SK-N-SH treated with all-trans-retinoic acid at 6 μM for 48 hours (cell line): ENCODE measurements around the gene CCDC167.

Experiments
- ATAC-seq: fragments of 200-7000 bp; cut with Tn5 transposase; 3 replicates; pipeline ENCODE4 v1.9.1; 2020; ENCODE audit warnings: mild to moderate bottlenecking, moderate library complexity
- BACH2 ChIP-seq: fragments of 250-450 bp; sonication (Bioruptor Pico); IDR thresholded peaks from 2 replicates; pipeline ENCODE4 v1.9.0; 2021; ENCODE audit warnings: mild to moderate bottlenecking, borderline replicate concordance
- CSDC2 ChIP-seq: fragments of 250-450 bp; sonication (Bioruptor Pico); IDR thresholded peaks from 2 replicates; pipeline ENCODE4 v1.5.0; 2020; ENCODE audit warnings: mild to moderate bottlenecking, moderate library complexity
- ESRRG ChIP-seq: fragments of 250-450 bp; sonication (Bioruptor Pico); IDR thresholded peaks from 2 replicates; pipeline ENCODE4 v1.6.1; 2021; ENCODE audit warnings: mild to moderate bottlenecking
- GLIS3 ChIP-seq: fragments of 250-450 bp; sonication (Bioruptor Pico); IDR thresholded peaks from 2 replicates; pipeline ENCODE4 v1.5.0; 2020; ENCODE audit warnings: mild to moderate bottlenecking, moderate library complexity
- ISL1 ChIP-seq: fragments of 250-450 bp; sonication (Bioruptor Pico); IDR thresholded peaks from 2 replicates; pipeline ENCODE4 v2.1.2; 2022; ENCODE audit warnings: mild to moderate bottlenecking, moderate library complexity
- OSR1 ChIP-seq: fragments of 250-450 bp; sonication (Bioruptor Pico); IDR thresholded peaks from 2 replicates; pipeline ENCODE4 v1.8.0; 2022; ENCODE audit warnings: moderate library complexity, mild to moderate bottlenecking, inconsistent platforms
- PPARA ChIP-seq: fragments of 250-450 bp; sonication (Bioruptor Pico); IDR thresholded peaks from 2 replicates; pipeline ENCODE4 v1.5.0; 2020; ENCODE audit warnings: mild to moderate bottlenecking, borderline replicate concordance
- RARB ChIP-seq: fragments of 250-450 bp; sonication (Bioruptor Pico); IDR thresholded peaks from 2 replicates; pipeline ENCODE4 v1.8.0; 2021; ENCODE audit warnings: mild to moderate bottlenecking, moderate library complexity
- SNAI2 ChIP-seq: fragments of 250-450 bp; sonication (Bioruptor Pico); IDR thresholded peaks from 2 replicates; pipeline ENCODE4 v1.5.0; 2020; ENCODE audit warnings: mild to moderate bottlenecking, moderate library complexity
- TCF4 ChIP-seq: fragments of 250-450 bp; sonication (Bioruptor Pico); IDR thresholded peaks from 2 replicates; pipeline ENCODE4 v1.8.0; 2021; ENCODE audit warnings: mild to moderate bottlenecking, moderate library complexity, borderline replicate concordance
- TOX ChIP-seq: fragments of 250-450 bp; sonication (Bioruptor Pico); IDR thresholded peaks from 2 replicates; pipeline ENCODE4 v1.8.0; 2021; ENCODE audit warnings: mild to moderate bottlenecking, moderate library complexity, borderline replicate concordance
- ZFP3 ChIP-seq: fragments of 250-450 bp; sonication (Bioruptor Pico); IDR thresholded peaks from 2 replicates; pipeline ENCODE4 v1.5.0; 2020; ENCODE audit warnings: mild to moderate bottlenecking, moderate library complexity
- ZFP30 ChIP-seq: fragments of 450-650 bp; formaldehyde crosslinking; IDR thresholded peaks from 2 replicates; pipeline ENCODE4 v1.5.0; 2022; ENCODE audit warnings: mild to moderate bottlenecking, moderate library complexity
- ZNF565 ChIP-seq: fragments of 450-650 bp; formaldehyde crosslinking; conservative IDR thresholded peaks from 2 replicates; pipeline ENCODE4 v1.5.0; 2020; ENCODE audit warnings: low read depth, mild to moderate bottlenecking, moderate library complexity
- ZNF70 ChIP-seq: fragments of 450-650 bp; formaldehyde crosslinking; IDR thresholded peaks from 2 replicates; pipeline ENCODE4 v1.5.0; 2020; ENCODE audit warnings: mild to moderate bottlenecking, moderate library complexity
- ZNF8 ChIP-seq: fragments of 450-650 bp; formaldehyde crosslinking; IDR thresholded peaks from 2 replicates; pipeline ENCODE4 v1.5.0; 2020; ENCODE audit warnings: mild to moderate bottlenecking, moderate library complexity
- TF ChIP-seq, protein P1 (sequence below): fragments of 250-450 bp; sonication (Bioruptor Pico); IDR thresholded peaks from 2 replicates; pipeline ENCODE4 v1.8.0; 2020; ENCODE audit warnings: mild to moderate bottlenecking, moderate library complexity, borderline replicate concordance
- TF ChIP-seq, protein P2 (sequence below): fragments of 250-450 bp; sonication (Bioruptor Pico); IDR thresholded peaks from 2 replicates; pipeline ENCODE4 v1.5.0; 2020; ENCODE audit warnings: mild to moderate bottlenecking, moderate library complexity
- TF ChIP-seq, protein P3 (sequence below): fragments of 250-450 bp; sonication (Bioruptor Pico); IDR thresholded peaks from 2 replicates; pipeline ENCODE4 v1.5.1; 2020; ENCODE audit warnings: low read depth, mild to moderate bottlenecking, moderate library complexity
- TF ChIP-seq, protein P4 (sequence below): fragments of 250-450 bp; sonication (Bioruptor Pico); IDR thresholded peaks from 2 replicates; pipeline ENCODE4 v1.5.1; 2021; ENCODE audit warnings: mild to moderate bottlenecking, moderate library complexity

CCDC167 gene

DNA sequence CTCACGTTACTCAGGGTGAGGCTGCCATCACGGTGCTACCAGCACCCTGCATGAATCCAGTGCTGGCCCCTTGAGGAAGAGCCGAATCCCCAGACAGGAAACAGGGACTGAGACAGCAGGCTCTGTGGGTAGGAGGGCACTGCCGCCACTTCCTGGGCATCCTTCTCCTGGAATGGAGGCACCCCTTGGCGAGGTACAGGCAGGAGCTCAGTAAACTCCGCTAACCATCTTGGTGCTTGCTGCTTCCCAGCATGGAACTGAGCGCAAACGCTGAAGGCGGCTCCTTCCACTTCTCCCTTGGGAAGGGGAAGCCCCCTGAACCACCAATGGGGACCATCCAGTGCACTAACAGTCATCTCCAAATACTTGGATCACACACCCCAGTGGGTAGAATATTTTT lies 13.5 kb upstream of the CCDC167 start:
- TF ChIP-seq RARB (CRISPR knock-in tag) (no peak), ZFP30 (CRISPR knock-in tag) (no peak), ZNF70 (CRISPR knock-in tag) (no peak), CSDC2 (no peak), PPARA (no peak), TOX (CRISPR knock-in tag) (no peak), ZNF565 (CRISPR knock-in tag) (no peak), BACH2 (CRISPR knock-in tag) (no peak), TCF4 (CRISPR knock-in tag) (no peak), ZNF8 (CRISPR knock-in tag) (no peak)
- TF ChIP-seq, protein P1, sequence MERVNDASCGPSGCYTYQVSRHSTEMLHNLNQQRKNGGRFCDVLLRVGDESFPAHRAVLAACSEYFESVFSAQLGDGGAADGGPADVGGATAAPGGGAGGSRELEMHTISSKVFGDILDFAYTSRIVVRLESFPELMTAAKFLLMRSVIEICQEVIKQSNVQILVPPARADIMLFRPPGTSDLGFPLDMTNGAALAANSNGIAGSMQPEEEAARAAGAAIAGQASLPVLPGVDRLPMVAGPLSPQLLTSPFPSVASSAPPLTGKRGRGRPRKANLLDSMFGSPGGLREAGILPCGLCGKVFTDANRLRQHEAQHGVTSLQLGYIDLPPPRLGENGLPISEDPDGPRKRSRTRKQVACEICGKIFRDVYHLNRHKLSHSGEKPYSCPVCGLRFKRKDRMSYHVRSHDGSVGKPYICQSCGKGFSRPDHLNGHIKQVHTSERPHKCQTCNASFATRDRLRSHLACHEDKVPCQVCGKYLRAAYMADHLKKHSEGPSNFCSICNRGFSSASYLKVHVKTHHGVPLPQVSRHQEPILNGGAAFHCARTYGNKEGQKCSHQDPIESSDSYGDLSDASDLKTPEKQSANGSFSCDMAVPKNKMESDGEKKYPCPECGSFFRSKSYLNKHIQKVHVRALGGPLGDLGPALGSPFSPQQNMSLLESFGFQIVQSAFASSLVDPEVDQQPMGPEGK, result no peak
- TF ChIP-seq, protein P2, sequence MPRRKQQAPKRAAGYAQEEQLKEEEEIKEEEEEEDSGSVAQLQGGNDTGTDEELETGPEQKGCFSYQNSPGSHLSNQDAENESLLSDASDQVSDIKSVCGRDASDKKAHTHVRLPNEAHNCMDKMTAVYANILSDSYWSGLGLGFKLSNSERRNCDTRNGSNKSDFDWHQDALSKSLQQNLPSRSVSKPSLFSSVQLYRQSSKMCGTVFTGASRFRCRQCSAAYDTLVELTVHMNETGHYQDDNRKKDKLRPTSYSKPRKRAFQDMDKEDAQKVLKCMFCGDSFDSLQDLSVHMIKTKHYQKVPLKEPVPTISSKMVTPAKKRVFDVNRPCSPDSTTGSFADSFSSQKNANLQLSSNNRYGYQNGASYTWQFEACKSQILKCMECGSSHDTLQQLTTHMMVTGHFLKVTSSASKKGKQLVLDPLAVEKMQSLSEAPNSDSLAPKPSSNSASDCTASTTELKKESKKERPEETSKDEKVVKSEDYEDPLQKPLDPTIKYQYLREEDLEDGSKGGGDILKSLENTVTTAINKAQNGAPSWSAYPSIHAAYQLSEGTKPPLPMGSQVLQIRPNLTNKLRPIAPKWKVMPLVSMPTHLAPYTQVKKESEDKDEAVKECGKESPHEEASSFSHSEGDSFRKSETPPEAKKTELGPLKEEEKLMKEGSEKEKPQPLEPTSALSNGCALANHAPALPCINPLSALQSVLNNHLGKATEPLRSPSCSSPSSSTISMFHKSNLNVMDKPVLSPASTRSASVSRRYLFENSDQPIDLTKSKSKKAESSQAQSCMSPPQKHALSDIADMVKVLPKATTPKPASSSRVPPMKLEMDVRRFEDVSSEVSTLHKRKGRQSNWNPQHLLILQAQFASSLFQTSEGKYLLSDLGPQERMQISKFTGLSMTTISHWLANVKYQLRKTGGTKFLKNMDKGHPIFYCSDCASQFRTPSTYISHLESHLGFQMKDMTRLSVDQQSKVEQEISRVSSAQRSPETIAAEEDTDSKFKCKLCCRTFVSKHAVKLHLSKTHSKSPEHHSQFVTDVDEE, result no peak
- TF ChIP-seq, protein P3, sequence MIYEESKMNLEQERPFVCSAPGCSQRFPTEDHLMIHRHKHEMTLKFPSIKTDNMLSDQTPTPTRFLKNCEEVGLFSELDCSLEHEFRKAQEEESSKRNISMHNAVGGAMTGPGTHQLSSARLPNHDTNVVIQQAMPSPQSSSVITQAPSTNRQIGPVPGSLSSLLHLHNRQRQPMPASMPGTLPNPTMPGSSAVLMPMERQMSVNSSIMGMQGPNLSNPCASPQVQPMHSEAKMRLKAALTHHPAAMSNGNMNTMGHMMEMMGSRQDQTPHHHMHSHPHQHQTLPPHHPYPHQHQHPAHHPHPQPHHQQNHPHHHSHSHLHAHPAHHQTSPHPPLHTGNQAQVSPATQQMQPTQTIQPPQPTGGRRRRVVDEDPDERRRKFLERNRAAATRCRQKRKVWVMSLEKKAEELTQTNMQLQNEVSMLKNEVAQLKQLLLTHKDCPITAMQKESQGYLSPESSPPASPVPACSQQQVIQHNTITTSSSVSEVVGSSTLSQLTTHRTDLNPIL, result no peak
- no peak for ATAC-seq

DNA sequence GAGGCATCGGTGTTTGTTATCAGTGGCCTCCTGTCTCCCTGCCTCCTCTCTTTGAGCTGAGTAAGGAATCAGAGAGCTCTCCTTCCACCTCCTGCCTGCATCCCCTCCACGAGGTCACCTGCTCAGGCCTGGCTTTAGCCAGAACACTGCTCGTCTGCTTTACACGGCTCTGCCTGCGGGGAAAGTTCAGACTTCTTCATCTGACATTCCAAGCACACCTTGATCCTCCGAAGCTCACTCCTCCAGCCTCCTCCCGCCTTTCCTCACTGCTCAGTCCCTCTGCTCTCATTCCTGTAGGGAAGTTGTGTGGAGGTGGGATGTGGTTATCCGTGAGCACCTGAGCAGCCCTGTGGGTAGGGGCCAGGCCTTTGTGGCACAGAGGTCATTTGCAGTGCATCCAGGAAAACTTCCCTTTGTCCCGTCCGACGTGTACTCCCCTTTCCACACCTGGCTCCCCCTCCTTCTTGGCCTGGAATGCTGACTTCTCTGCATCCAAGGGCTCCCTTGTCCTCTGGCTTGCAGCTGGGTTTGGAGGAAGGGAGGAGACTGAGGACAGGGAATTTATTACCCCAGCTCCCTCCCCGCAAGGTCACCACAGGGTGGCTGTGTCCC lies 12.8 kb upstream of the CCDC167 start:
- ATAC-seq, result no peak
- TF ChIP-seq GLIS3 (CRISPR knock-in tag) (no peak), ZNF8 (CRISPR knock-in tag) (no peak)

DNA sequence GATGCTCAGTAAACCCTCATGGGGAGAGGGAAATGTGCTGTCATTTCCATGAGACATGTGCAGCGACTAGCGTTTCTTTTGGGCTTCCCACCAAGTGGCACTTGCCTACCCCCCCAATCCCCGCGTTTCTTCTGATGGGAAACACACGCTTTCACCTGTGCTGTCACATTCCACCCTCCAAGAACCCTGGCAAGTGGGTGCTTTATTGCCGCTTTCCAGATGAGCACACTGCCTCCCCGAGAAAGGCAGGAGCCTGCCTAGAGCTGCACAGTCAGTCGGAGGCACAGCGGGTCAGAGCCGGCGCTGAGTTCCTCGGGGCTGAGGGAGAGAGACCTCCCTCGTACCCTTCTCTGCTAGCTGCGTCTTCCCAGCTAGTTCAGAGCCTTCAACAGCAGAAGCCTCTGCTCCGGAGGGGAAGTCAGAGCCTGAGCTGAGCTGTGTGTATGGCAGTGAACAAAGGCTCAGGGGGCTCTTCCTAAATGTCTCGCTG lies 12.3 kb upstream of the CCDC167 start:
- no peak for ATAC-seq
- TF ChIP-seq, protein P3, result no peak
- TF ChIP-seq TOX (CRISPR knock-in tag) (no peak), ZFP3 (CRISPR knock-in tag) (no peak), SNAI2 (CRISPR knock-in tag) (no peak), GLIS3 (CRISPR knock-in tag) (no peak), ZNF8 (CRISPR knock-in tag) (no peak), ZFP30 (CRISPR knock-in tag) (no peak), RARB (CRISPR knock-in tag) (no peak)
- TF ChIP-seq, protein P4, sequence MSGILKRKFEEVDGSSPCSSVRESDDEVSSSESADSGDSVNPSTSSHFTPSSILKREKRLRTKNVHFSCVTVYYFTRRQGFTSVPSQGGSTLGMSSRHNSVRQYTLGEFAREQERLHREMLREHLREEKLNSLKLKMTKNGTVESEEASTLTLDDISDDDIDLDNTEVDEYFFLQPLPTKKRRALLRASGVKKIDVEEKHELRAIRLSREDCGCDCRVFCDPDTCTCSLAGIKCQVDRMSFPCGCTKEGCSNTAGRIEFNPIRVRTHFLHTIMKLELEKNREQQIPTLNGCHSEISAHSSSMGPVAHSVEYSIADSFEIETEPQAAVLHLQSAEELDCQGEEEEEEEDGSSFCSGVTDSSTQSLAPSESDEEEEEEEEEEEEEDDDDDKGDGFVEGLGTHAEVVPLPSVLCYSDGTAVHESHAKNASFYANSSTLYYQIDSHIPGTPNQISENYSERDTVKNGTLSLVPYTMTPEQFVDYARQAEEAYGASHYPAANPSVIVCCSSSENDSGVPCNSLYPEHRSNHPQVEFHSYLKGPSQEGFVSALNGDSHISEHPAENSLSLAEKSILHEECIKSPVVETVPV, result no peak

DNA sequence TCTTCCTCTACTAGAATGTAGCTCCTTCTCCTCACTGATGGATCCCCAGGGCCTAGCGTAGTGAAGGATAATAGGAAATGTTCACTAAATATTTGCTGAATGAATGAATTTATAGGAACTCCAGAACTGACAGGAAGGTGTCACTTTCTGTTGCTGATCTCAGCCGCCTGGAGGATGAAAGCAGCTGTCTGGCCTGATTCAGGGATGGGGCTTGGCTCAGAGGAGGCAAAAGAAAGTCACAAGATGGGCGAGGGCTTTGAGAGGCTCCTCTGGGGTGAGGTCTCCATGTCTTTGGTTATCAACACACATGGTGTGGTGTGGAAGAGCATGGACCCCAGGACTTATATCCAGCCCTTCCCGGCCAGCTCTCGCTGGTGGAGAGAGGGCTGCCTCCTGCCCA lies 11.5 kb upstream of the CCDC167 start:
- no peak for TF ChIP-seq OSR1
- TF ChIP-seq ZNF565 (CRISPR knock-in tag), result no peak
- TF ChIP-seq, protein P3, result no peak
- TF ChIP-seq ISL1 (CRISPR knock-in tag), result no peak
- no peak for TF ChIP-seq ZFP30 (CRISPR knock-in tag)
- TF ChIP-seq ESRRG (CRISPR knock-in tag), result no peak
- TF ChIP-seq RARB (CRISPR knock-in tag), result no peak
- ATAC-seq, result no peak
